HG02763 (cell line): ENCODE data around the gene PIP5K1C.

Source experiments
- ATAC-seq: cut with Tn5 transposase; IDR thresholded peaks from one replicate; pipeline ENCODE4 v1.9.1; 2021; ENCODE audit warnings: mild to moderate bottlenecking, moderate library complexity; ENCODE audit not compliant: unreplicated experiment

Gene PIP5K1C

DNA sequence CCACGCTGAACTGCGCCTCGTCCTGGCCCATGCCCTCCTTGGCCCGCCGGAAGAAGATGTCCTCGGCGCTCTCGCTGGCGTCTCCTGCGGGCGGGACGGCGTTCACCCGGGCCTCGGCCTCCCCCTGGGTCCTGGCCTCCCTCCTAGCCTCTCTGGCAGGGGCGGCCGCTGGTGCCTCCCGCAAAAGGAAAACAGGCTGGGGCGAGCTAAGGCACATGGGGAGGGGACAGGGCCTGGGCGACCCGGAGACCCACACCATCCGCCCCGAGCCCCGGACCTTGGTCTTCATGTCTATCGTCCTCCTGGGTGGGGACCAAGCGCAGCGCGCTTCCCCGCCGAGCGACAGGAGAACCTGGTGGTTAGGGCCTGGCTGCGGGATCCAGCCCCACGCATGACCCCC is 87.9 kb downstream of the PIP5K1C start:
- ATAC-seq: no peak

DNA sequence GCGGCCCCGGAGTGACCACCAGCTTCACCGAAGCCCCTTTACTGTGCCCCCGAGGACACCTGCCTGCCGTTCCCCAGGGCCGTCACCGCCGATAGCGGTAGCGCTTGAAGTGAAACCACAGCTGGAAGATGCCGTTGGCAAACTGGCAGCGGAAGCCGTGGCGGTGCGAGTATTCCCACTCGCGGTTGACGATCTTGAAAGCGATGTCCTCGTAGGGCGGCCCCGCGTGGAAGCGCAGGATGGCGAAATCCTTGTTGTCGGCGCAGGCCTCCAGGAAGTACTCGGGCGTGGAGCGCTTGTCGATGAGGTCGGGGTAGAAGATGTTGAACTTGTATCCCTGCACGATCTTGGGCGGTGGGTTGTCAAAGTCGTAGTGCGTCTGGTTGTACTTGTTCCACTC is 88.4 kb downstream of the PIP5K1C start:
- no peak for ATAC-seq

DNA sequence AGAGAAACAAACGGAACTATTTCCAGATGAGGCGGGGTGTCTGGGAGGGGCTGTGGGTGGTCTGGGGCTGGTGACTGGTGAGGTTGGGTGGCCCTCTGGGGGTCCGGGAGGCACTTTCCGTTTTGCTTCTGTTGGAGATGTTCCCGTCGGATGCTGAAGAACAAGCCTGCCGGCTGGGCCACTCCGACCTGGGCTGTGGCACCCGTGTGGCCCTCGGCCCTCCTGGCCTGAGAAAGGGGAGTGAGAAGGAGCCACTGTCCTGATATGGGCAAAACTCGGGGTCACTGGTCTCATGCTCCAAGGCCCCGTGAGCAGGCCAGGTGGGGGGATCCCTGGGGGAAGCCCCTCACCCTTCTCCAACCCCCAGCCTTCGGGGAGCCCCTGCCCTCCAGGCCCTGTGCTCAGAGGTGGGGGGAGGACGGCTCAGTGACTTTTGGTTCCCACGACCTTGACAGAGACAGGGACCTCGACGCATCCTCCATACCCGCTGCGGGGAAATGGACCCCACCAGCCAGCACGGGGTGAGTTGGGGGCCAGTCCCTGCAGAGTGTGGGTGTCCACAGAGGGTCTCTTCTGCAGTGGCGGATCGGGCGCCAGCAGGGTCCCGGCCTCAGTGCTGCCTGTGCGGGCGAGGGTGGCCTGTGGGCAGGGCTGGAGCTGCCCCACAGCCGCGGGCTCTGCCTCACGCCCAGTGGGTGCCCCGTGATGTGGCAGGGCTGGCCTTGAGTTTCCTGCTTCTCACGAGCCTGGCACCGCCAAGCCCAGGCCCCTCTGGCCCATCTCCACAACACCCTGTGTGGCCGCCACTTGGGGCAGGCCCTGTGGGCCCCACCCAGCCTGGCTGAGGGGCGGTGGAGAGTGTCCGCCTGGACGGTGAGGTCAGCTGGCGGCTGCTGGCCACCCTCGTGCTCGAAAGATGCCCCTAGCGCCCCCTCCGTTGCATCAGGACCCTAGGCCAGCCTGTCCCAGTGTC is 89.2 kb downstream of the PIP5K1C start:
- no peak for ATAC-seq

DNA sequence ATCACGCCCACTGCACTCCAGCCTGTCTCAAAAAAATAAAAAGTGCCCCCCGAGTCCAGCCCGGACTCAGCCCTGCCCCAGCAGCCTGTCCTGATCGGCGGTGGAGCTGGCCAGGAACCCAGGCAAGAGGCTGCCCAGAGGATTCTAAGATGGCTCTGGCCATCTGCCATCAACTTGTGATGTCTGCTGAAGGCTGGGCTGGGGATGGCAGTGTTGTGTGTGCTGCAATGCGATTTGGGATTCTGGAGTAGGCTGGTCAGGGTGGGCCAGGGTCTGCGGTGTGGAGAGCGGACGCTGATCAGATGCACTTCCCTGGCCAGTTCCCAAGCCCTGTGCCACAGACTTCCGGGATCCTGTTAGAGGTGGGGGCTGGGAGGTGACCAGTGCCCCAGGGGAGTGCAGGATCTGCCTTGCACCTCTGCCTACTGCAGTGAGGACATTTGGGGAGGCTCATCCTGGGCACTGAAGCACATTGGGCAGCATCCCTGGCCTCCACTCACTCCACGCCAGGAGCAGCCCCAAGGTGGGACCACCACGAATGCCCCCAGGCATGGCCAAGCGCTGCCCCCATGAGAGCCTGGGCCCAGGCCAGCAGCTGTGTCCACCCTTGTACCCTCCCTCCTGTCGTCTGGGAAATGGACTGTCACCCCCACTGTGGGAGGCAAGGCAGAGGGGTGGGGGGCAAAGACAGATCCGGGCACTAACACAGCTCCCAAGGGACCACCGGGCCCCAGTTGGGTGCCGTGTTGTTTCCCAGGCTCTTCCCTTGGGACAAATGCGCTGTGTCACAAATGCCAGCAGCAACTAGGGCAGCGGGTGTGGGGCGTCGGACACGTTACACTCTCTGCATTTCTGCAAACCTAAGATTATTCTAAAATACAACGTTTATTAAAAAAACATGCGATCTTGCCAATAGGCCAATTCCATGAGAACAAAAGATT is 90.2 kb downstream of the PIP5K1C start:
- no peak for ATAC-seq

DNA sequence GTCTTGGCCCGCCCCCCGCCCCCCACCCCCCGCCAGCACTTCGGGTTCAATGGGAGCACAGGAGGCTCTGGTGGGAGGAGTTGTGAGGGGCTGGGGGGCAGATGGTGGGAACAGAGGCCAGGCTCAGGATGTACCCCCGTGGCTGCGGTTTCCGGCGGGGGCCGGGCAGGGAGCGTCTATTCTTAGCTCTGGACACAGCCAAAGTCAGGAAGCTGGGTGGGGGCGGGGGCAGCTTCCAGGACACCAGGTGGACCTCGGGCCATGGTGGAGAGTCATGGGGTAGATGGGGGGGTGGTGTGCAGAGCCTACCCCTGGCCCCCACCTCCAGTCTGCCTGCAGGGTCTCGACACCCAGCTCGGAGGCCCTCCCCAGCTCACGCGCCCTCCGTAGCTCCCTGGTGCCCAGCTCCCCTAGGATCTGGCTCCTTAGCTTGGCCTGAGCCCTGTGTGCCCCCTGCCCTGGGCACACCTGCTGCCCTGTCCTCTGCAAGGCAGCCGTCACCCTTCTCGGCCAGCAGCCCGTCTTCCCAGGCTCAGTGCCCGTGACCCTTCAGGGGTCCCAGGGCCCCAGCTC is 91.4 kb downstream of the PIP5K1C start:
- ATAC-seq: no peak

DNA sequence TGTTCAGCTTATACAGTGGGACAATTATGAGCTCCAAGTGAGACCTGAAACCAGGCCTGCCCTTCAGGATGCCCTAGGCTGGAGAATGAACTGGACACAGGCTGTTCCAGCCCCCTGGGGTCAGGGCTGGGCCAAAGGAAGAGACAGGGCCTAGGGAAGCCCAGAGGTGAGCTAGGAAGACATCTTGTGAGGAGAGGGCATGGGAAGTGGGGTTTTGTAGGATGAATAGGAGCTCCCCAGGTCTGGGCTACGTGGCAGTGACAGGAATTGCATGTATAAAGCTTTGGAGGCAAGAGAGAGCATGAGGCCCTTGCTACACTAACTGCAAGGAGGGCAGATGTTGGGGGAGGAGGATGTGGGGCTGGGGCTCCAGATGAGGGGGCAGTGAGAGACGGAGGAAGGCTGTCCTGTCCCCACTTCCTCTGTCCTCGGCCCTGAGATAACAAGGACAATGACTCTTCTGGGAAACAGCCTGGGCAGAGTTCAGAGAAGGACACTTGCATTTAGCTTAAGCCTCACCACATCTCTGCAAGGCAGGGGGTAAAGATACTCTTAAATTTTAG is 92.1 kb downstream of the PIP5K1C start:
- no peak for ATAC-seq

DNA sequence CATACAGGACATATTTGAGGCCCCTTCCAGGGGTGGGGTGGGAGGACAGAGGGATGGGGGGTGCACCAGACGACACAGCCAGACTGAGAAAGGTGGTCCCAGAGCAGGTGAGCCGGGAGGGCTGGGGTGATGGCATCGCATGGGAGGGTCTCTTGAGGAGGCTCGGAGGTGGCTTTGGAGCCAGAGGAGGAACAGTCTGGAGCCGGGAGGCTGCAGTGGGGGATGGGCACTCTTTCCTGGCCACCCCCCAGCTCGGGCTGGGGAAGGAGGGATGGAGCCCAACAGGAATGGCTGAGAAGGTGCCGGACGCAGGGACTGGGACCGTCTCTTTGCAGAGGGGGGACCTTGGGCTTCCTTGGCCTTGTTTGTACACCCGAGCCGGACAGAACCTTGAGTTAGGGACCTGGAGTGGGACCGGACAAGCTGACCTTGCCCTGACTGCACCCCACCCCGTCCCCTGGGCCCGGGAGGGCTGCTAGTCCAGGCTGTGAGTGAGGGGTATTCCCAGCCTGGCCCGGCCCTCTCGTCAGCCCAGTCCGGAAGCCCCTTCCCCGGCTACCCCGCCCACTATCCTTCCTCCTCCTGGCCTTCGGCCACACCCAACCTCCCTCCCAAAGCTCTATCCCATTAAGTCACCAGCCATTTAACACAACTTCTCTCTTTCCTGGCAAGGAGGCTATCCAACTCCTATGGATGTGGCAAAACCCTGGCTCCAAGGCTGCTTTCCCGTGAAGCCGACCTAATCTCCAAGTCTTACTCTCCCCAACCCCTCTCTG is 92.8 kb downstream of the PIP5K1C start:
- ATAC-seq: no peak

DNA sequence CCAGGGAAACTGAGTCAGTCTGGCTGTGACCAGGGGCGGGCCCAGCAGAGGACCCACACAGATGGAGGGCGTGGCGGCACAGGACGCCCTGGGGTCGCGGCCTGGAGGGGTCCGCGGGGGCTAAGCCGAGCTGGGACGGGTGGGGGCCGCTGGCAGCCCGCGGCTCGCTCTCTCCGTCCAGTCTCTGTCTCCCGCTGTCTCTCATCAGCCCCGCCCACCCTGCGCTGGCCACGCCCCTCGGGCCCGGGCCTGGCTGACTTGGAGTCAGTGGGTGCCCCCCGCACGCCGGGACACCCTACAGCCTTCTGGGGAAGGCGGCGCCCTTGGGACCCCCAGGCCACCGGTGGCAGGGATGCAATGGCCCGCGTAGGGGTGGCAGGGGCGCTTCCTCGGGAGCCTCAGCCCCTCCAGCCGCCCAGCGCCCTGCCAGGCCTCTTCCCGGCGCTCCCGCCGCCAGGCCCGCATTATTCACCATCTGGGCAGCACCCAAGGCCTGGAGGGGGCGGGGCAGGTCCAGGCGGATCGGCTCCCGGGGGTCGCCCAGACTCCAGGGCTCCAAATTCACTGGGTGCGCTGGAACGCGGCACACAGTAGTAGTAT is 93.5 kb downstream of the PIP5K1C start, which contains the start of gene TBXA2R:
TBXA2R (minus strand) TSS at position 186 of the 600 bp plus-strand sequence. CDS start 6,241 bp downstream, outside the sequence.
- no peak for ATAC-seq

DNA sequence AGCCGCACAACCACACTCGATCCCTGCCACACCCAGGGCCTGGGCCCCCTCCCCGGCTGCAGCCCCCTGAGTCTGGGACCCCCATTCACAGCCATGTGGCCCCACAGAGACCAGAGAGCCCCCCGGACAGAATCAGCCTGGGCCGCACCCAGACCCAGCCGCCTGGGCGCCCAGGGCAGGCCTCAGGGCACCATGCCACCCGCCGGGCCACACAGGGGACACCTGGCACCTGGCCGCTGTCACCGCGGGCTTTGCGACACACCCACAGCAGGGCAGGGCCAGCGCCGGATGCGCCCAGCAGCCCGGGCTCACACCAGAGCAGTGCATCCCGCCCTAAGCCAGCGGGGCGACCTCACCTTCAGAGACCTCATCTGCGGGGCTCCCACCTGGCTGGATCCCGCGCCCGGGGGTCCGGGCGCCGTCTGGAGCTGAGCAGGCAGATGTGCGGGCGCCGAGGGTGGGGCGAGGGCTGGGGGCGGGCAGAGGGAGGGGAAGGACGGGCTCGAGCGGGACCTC is 94.0 kb downstream of the PIP5K1C start:
- ATAC-seq: no peak

DNA sequence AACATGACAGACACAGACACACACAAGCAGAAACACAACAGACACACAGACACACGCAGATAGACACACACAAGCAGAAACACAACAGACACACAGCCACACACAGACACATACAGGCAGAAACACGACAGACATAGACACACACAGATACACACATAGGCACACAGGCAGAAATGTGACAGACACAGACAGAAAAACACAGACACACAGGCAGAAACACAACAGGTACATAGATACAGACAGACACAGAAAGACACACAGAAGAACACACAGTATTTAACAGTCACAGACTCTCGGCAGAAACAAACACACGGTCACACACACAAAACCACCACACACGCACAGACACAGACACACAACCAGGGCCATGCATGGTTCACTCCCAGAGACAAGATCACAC is 94.5 kb downstream of the PIP5K1C start:
- ATAC-seq: no peak

DNA sequence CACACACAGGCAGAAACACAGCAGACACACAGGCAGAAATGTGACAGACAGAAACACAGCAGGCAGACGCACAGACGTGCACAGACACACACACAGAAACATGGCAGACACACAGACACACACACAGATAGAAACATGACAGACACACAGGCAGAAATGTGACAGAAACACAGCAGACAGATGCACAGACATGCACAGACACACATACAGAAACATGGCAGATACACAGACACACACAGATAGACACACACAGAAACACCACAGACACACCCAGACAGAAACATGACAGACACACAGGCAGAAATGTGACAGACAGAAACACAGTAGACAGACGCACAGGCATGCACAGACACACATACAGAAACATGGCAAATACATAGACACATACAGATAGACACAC is 94.9 kb downstream of the PIP5K1C start:
- ATAC-seq: no peak

DNA sequence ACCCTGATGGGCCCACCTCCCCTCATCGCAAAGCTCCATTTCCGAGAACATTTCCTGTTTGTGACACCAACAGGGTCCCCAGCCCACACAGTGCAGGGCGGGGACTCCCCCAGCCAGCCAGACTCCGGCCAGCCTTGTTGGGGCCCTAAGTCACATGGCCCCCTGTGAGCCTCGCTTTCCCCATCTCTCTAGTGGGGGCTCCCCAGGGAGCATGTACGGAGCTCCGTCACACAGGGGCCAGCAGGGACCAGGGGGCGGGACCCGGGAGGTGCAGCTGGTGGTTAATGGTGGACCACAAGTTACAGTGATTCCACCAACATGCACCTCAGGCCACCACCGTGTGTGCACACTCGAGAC is 95.3 kb downstream of the PIP5K1C start:
- no peak for ATAC-seq

DNA sequence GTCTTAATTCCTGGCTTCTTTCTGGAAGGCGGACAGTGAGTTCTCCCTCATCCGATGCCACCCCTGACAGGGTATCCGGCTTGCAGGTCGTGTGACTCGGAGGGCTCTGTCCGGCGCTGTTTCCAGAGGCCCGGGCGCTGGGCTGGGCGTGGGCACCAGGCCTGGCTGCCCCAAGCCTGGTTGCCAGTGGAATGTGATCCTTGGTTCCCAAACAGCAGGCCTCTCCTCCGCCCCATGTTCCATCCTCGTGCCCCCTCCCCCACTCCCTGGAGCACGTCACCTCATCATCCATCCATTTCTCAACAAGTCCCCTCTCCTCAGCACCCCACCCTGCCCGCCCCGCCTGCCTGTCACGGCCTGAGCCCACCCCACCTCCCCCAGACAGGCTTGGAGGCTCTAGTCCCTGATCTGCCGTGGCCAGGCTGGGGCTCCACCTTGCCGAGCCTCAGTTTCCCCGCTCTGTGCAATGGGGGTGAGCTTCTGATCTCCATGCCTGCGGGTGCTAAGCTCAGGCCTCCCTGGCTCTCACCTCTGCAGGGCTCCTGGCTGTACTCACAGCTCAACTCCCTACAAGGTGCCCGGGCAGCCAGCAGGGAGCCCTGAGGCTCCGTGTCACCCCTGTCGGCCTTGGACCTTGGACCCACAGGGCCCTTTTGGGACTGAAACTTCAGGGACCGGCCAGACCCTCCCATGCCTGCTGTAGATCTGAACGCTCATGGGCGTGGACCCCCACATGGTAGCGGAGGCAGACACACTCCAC is 95.9 kb downstream of the PIP5K1C start:
- no peak for ATAC-seq

DNA sequence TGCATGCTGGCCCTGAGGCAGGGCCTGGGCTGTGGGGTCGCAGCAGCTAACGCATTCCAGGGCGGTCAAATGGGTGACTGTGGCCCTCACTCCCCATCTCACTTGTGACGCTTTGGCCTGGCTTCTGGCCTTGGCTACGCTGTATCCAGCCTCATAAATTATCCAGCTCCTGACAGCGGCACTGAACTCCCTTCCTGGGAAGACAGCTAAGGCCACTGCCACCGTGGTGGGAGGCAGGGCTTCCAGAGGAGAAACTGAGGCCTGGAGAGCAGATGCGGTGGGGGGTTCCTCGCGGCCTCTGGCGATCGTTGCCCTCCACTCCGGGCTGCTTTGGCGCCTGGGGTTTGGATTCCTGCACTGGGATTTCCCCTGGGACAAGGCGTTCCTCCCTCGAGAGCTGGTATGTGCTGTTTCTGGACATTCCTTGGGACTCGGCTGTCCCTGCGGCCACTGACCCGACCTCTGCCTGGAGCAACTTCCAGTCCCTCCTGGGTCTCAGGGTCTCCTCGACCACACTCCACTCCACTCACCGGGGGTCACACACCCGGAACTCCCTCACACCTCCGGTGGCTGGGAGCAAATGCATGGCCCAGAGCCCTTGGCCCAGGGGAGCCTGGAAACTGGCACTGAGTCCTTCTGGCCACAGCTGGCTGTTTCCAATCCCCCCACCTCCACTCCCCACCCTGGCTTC is 97.0 kb downstream of the PIP5K1C start:
- no peak for ATAC-seq

DNA sequence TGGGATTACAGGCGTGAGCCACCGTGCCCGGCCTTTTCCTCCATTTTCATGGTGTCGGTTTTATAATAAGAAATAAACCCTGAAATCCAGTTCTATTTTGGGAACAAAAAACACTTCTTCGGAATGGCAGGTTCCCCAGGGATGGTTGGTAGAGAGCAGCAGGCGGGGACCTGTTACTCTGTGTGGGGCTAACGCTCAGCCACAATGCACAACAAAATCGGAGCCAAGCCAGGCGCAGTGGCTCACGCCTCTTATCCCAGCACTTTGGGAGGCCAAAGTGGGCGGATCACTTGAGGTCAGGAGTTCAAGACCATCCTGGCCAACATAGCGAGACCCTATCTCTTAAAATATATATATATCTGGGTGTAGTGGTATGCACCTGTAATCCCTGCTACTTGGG is 99.2 kb downstream of the PIP5K1C start:
- no peak for ATAC-seq

DNA sequence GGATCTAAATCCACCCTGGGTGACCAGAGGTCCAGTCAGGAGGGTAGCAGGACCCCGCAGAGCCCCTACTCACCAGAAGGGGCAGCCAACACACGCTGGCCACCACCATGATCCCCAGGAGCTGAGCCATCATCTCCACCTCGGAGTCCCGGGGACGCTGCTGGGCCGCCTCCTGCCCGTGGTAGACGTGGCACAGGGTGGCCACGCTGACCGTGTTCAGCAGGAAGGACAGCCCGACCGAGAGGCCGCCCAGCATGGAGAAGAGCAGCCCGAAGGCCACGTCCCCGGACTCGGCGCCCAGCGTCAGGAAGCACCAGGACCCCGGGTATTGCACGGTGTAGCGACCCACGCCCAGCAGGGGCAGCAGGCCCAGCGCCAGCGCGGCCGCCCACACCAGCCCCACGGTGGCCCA is 100.5 kb downstream of the PIP5K1C start:
- no peak for ATAC-seq

DNA sequence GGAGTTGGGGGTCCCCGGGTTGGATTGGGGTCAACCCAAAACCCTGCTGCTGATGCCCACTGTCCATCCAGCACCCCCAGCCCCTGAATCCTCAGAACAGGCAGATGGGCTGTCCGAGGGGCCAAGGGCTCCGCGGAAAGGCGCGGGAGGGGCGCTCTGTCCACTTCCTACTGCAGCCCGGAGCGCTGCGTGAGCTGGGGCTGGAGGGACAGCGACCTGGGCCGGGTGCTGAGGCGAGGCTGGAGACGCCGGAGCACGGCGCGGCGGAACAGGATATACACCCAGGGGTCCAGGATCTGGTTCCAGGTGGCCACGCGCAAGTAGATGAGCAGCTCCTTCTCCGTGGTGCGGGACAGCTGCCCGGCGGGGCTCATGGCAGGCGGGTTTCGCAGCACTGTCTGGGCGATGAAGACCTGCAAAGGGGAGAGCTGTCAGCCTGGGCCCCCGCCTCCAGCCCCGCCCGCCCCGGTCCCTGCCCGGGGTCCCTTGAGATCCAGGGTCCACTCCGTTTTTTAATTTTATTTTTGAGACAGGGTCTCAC is 104.7 kb downstream of the PIP5K1C start:
- ATAC-seq: no peak

DNA sequence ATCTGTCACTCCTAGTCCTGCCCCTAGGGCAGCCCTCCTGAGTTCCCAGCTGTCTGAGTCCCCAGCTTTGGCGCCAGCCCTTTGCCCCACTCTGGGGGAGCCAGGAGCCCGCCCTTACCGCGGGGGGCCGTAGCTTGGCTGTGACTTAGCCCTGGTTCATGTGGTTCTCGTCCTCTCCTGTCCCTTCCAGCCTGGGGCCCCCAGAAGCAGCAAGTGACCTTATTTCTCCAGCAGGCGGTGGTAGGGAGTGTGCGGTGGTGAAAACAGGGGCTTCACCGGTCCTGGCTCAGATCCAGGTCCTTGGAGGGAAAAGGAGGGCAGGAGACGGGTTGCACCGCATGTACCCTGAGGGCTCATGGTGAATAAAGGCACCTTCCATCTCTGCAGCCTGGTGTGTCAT is 107.1 kb downstream of the PIP5K1C start:
- no peak for ATAC-seq
